Measurements from ENCODE around the gene ADORA2B.
A peak's percentile ranks its signal among the peaks of the same experiment; 100 is the strongest.

Gene ADORA2B

DNA sequence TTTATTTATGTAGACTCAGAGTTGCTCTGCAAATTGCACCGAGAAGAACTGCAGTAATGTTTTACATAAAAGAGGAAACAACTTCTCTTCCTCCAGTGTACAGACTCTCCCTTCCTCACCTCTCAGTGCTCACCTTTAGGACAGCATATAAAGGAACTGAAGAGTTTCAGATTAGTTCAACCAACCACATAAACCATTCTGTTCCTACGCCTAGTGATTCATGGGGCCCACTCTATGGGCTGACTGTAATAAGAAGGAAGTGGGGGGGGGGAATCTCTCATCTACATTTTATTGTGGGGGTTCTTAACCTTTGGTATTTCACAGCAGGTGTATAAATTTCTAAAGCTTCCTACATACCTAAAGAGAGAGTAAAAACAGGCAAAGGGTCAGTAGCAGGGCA, 36.3 kb downstream of the ADORA2B start:
- Histone ChIP-seq H3K36me3 (replicated peaks; ENCODE audit: low read depth, low read length) (peaks cover 6% of the 10 kb centered on the region), H3K9ac (ENCODE audit: low read length) (no peak overlapping the region), H3K27me3 (ENCODE audit: low read depth, low read length) (no peaks in the 10 kb centered on the region), H2AFZ (ENCODE audit: low read depth, low read length) (no peak overlapping the region), H3K4me2 (ENCODE audit: low read length) (peak overlapping the region; percentile 32; the same call in 1 of the 2 replicates), H3K79me2 (ENCODE audit: low read length) (no peaks in the 10 kb centered on the region), H4K20me1 (ENCODE audit: insufficient read depth, low read length) (peaks cover 15% of the 10 kb centered on the region), H3K27ac (ENCODE audit: low read length) (no peak overlapping the region), H3K9me3 (ENCODE audit: insufficient read depth, low read length) (no peaks in the 10 kb centered on the region), H3K4me3 (ENCODE audit: low read length) (no peak overlapping the region), H3K4me1 (ENCODE audit: low read length) (peaks cover 17% of the 10 kb centered on the region)
- TF ChIP-seq, protein P1, sequence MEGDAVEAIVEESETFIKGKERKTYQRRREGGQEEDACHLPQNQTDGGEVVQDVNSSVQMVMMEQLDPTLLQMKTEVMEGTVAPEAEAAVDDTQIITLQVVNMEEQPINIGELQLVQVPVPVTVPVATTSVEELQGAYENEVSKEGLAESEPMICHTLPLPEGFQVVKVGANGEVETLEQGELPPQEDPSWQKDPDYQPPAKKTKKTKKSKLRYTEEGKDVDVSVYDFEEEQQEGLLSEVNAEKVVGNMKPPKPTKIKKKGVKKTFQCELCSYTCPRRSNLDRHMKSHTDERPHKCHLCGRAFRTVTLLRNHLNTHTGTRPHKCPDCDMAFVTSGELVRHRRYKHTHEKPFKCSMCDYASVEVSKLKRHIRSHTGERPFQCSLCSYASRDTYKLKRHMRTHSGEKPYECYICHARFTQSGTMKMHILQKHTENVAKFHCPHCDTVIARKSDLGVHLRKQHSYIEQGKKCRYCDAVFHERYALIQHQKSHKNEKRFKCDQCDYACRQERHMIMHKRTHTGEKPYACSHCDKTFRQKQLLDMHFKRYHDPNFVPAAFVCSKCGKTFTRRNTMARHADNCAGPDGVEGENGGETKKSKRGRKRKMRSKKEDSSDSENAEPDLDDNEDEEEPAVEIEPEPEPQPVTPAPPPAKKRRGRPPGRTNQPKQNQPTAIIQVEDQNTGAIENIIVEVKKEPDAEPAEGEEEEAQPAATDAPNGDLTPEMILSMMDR (IDR thresholded peaks at IDR 0.05; ENCODE audit: low read depth, low read length) = no peak
- no peak for TF ChIP-seq EZH2phosphoT487 (IDR thresholded peaks at IDR 0.05; ENCODE audit: low read depth)

DNA sequence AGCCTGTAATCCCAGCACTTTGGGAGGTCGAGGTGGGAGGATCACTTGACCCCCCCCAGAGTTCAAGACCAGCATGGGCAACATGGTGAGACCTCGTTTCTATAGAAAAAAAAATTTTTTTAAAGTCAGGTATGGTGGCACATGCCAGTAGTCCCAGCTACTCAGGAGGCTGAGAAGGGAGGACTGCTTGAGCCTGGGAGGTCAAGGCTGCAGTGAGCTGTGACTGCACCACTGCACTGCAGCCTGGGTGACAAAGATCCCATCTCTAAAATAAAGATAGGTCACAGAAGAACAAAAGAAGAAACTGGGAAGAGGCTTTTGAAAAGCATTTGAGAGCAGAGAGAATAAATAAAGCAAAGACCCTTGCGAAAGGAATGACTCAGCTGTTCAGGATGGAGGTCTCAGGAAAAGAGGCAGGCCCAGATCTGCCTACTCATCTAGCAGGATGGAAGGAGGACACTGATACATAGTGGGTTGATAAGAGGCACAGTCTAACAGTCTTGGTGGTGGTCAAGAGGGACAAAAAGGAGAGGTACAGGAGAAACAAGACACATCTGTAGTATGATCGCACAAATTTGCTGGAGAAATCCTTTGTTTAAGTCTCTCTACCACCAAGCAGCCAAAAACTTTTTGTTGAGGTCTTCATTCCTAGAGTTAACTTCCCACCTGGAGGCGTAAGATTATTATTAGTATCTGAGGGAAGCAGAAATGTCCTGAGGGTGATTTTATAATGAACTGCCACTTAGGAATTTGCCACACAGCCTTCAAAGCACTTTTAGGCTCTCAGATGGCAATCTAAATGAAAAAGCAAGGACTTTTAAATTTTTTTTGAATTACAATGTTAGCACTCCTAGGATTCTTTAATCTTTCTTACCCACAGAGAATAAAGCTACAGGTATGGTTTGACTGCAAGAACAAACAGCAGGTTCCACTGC, 37.0 kb downstream of the ADORA2B start:
- no peak overlapping the region for H3K9ac ChIP-seq (ENCODE audit: low read length)
- no peak for TF ChIP-seq EZH2phosphoT487 (IDR thresholded peaks at IDR 0.05; ENCODE audit: low read depth)
- TF ChIP-seq, protein P1 (IDR thresholded peaks at IDR 0.05; ENCODE audit: low read depth, low read length) = no peak

DNA sequence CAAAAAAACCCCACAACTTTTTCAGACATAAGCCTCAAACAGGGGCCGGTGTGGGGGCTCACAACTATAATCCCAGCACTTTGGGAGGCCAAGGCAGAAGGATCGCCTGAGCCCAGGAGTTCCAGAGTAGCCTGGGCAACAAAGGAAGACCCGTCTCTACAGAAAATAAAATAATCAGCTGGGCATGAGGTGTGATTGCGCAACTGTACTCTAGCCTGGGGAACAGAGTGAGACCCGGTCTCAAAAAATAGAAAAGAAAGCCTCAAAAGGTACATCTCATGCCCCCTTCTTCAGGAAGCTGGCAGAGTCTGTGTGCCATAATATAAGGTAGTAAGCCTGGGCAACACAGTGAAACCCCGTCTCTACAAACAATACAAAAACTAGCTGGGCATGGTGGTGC, 51.4 kb downstream of the ADORA2B start:
- Histone ChIP-seq H3K79me2 (ENCODE audit: low read length) (peaks cover 16% of the 10 kb centered on the region), H3K4me1 (ENCODE audit: low read length) (peaks cover 14% of the 10 kb centered on the region), H3K9me3 (ENCODE audit: insufficient read depth, low read length) (no peaks in the 10 kb centered on the region), H3K4me3 (ENCODE audit: low read length) (no peak overlapping the region), H3K27me3 (ENCODE audit: low read depth, low read length) (no peaks in the 10 kb centered on the region), H3K4me2 (ENCODE audit: low read length) (no peak overlapping the region), H3K9ac (ENCODE audit: low read length) (no peak overlapping the region), H4K20me1 (ENCODE audit: insufficient read depth, low read length) (peaks cover 7% of the 10 kb centered on the region; the same call in 1 of the 2 replicates), H3K36me3 (replicated peaks; ENCODE audit: low read depth, low read length) (peaks cover 4% of the 10 kb centered on the region), H2AFZ (ENCODE audit: low read depth, low read length) (no peak overlapping the region), H3K27ac (ENCODE audit: low read length) (no peak overlapping the region)
- no peak for TF ChIP-seq EZH2phosphoT487 (IDR thresholded peaks at IDR 0.05; ENCODE audit: low read depth)
- TF ChIP-seq, protein P1 (IDR thresholded peaks at IDR 0.05; ENCODE audit: low read depth, low read length) = no peak

More for the DNA sequence above, 37.0 kb downstream of the ADORA2B start:
- Histone ChIP-seq H3K79me2 (ENCODE audit: low read length) (no peaks in the 10 kb centered on the region), H3K4me1 (ENCODE audit: low read length) (peaks cover 17% of the 10 kb centered on the region), H3K9me3 (ENCODE audit: insufficient read depth, low read length) (no peaks in the 10 kb centered on the region), H3K4me3 (ENCODE audit: low read length) (no peak overlapping the region), H4K20me1 (ENCODE audit: insufficient read depth, low read length) (peaks cover 15% of the 10 kb centered on the region), H2AFZ (ENCODE audit: low read depth, low read length) (no peak overlapping the region), H3K27me3 (ENCODE audit: low read depth, low read length) (no peaks in the 10 kb centered on the region), H3K36me3 (replicated peaks; ENCODE audit: low read depth, low read length) (peaks cover 6% of the 10 kb centered on the region), H3K27ac (ENCODE audit: low read length) (no peak overlapping the region), H3K4me2 (ENCODE audit: low read length) (peak overlapping the region; percentile 32; the same call in 1 of the 2 replicates)

DNA sequence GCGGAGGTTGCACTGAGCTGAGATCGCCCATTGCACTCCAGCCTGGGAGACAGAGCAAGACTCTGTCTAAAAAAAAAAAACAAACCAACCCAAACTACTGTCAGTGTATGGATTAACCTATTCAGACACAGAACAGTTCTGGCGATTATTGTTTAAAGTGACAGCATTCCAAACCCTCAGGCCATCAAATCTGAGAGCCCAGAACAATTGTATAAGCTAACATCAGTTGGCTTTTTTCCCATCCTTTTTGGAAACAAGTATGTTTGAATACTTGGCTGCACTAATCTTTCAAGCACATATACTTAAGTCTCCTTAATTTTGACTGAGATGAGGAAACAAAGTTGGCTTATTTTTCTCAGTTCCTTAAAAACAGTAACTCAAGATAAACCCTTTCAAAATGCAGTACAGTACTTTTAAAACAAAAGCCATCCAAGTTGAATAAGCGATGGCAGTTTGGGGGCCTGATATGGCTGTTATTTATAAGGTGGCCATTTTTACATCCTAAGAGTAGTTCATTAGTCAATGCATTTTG, 53.2 kb downstream of the ADORA2B start:
- H3K9ac ChIP-seq (ENCODE audit: low read length) = no peak overlapping the region
- H3K9me3 ChIP-seq (ENCODE audit: insufficient read depth, low read length) = 0 out of 2 replicates have a peak, but pooled peaks cover 3% of the 10 kb centered on the region
- TF ChIP-seq, protein P1 (IDR thresholded peaks at IDR 0.05; ENCODE audit: low read depth, low read length) = no peak
- TF ChIP-seq EZH2phosphoT487 (IDR thresholded peaks at IDR 0.05; ENCODE audit: low read depth) = no peak
- no peak overlapping the region for H3K27ac ChIP-seq (ENCODE audit: low read length)
- peaks cover 7% of the 10 kb centered on the region; the same call in 1 of the 2 replicates for H4K20me1 ChIP-seq (ENCODE audit: insufficient read depth, low read length)
- H3K36me3 ChIP-seq (replicated peaks; ENCODE audit: low read depth, low read length) = peaks cover 21% of the 10 kb centered on the region
- no peaks in the 10 kb centered on the region for H3K27me3 ChIP-seq (ENCODE audit: low read depth, low read length)
- H3K4me3 ChIP-seq (ENCODE audit: low read length) = peak overlapping the region; percentile 98; the same call in 1 of the 2 replicates
- no peak overlapping the region for H2AFZ ChIP-seq (ENCODE audit: low read depth, low read length)
- H3K79me2 ChIP-seq (ENCODE audit: low read length) = peaks cover 28% of the 10 kb centered on the region
- peak overlapping the region; percentile 73 for H3K4me2 ChIP-seq (ENCODE audit: low read length)
- H3K4me1 ChIP-seq (ENCODE audit: low read length) = peaks cover 14% of the 10 kb centered on the region

Data from OCI-LY3 (cell line).